HG02938 (cell line): ENCODE results near the gene EIF4E.
A peak's percentile ranks its signal among the peaks of the same experiment; 100 is the strongest.

Experiments
- ATAC-seq: cut with Tn5 transposase; IDR thresholded peaks from one replicate; pipeline ENCODE4 v1.9.1; 2021; ENCODE audit warnings: mild to moderate bottlenecking, moderate library complexity; ENCODE audit not compliant: unreplicated experiment

Gene EIF4E, protein sequence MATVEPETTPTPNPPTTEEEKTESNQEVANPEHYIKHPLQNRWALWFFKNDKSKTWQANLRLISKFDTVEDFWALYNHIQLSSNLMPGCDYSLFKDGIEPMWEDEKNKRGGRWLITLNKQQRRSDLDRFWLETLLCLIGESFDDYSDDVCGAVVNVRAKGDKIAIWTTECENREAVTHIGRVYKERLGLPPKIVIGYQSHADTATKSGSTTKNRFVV

GRCh38 chr4:98928505-98929340 is at the start of gene EIF4E:
Gene EIF4E, minus strand, starts transcription at chr4:98929133. Its CDS starts 21 bp downstream, at chr4:98929112.
- ATAC-seq = peak; percentile 61

DNA sequence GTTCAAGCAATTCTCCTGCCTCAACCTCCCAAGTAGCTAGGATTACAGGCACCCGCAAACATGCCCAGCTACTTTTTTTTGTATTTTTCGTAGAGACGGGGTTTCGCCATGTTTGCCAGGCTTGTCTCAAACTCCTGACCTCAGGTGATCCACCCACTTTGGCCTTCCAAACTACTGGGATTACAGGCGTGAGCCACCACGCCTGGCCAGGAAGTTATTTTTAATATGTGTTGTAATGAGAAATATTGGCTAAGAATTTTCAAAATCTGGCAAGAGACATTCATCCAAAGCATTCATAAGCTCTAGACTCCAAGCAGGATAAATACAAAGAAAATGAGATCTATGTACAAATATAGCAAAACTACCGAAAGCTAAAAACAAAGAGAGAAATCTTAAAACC is 48.6 kb upstream of the EIF4E start:
- ATAC-seq = no peak

GRCh38 chr4:98976716-98977115 is 47.8 kb upstream of the EIF4E start:
- ATAC-seq = no peak

- ATAC-seq = no peak
These were observed 41.2 kb upstream of the EIF4E start for GRCh38 chr4:98969878-98970785.

DNA sequence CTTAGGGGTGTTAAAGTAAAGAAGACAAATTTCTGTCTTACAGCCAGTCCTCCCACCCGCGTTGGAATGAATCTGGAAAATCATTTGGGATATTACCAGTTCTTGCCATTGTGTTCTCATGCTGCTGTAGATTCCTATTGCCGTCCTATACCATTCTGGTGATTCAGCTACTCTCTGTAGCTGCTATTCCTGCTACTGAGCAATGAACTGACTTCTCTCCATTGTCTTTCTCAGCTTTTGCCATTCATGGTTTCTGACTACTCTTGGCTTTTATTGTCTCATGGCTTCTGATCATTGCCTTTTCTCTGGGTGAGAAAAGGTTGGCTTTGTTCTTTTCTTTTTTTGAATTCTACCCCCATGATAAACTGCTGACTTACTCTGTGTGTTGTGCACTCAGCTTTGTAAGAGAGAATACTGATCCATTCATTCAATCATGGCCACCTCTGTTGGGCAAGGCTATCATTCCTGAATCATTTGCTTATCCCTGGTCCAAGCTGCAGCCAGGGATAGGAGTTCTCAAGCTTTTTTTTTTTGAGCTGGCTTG is 38.9 kb upstream of the EIF4E start:
- ATAC-seq = no peak

DNA sequence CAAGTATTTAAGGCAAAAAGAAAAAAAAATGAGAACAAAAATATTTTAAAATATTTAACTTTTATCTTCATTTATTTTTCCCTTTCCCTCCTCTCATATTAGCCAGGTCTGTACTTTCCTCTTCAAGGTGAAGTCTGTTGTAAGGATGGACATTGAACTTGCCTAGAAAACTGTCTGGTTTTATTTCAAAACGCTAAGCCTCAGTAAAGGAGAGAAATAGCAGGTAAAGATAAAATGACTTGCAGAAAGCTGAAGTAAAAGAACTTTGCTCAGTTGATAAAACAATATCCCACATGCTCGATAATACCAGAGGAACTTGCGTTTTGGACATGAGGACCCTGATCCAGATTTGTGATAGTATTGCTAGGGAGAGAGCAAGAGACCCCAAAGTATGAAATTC is 38.0 kb upstream of the EIF4E start:
- ATAC-seq = no peak

DNA sequence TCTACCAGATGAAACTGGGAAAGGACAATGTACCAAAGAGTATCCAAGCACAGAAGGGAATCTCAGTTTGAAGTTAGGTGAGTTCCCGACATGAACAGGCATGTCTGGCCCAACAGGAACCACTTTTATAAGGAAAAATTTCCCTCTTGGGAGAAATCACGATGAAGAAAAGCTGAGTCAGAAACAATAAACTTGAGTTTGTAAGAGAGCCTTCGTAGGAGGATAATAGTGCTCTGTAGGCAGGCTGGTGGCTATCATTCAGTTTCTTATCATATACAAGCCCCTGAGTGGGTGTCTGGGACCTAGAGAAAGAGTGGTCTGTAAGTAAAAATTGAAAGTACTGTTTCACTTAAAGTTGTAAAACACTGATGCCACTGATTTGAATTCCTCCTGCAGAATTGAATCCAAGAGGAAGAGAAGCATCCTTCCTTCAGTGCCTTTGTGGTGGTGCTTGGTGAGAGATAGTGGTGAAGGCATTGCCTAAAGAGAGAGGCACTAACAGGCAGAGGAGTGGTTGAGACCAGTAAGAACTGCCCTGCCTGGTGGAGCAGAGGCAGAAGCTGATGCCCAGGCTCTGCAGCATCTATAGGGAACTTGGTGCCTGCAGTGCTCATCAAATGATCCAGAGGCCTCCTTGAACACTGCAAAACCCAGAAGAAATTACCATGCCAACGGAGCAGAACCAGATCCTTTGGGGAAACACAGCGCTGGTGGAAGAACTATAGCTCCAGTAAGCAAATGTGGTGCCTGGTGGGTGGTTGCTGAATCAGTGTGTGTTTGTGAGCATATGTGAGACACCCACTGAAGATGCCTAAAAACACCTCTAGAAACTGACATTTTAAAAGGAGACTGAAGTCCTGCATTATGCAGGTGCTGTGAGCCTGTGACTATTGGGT is 34.9 kb upstream of the EIF4E start:
- no peak for ATAC-seq

DNA sequence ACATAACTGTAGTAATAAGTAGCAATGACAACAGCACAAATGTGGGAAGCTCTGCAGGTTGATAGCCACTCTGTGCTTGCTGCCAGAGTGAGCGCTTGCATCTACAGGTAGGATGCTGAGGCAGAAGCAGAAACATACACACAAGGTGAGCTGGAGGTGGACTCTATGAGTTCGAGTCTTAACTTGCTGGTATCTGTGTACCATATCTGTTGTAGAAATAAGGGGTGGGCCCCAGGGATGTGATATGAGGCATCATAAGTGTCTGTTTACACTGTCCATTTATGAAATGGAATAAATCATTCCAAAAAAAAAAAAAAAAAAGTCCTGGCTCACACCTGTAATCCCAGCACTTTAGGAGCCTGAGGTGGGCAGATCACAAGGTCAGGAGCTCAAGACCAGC is 32.8 kb upstream of the EIF4E start:
- no peak for ATAC-seq

GRCh38 chr4:98959411-98959810 is 30.5 kb upstream of the EIF4E start:
- ATAC-seq = no peak

GRCh38 chr4:98958065-98958464 is 29.1 kb upstream of the EIF4E start:
- ATAC-seq = no peak

- ATAC-seq = no peak
These were observed 26.3 kb upstream of the EIF4E start for GRCh38 chr4:98955229-98955628.

DNA sequence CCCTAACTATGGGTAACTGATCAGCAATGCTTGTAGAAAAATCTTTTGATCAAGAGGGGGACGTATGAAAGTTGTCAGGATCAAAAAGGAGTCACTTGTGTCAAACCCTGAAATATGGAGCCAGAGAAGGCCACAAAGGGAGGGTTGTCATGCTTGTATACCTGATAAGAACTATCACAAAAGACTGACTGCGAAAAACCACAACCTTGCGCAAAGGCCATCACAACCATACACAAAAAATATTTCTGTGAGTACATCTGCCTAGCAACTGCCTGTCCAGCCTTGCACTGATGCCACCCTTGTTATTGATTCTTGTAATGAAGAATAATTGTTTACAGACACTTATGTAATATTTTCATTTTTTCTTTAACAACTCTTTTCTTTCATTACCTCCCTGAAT is 22.8 kb upstream of the EIF4E start:
- no peak for ATAC-seq

DNA sequence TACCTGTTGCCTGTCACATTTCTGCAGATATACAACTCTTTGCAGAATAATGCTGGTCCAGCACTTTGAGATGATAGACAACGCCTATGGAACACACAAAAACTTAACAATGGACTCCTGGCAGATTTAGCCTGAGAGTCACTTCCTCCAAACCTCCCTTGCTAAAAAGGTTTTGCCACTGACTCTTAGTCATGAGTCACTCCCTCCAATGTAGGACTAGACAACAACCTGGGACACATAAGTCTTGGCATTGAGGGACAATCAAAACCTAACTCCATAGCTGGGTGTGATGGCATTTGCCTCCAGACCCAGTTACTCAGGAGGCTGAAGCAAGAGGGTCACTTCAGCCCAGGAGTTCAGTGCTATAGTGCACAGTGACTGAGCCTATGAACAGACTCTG is 22.0 kb upstream of the EIF4E start:
- no peak for ATAC-seq

DNA sequence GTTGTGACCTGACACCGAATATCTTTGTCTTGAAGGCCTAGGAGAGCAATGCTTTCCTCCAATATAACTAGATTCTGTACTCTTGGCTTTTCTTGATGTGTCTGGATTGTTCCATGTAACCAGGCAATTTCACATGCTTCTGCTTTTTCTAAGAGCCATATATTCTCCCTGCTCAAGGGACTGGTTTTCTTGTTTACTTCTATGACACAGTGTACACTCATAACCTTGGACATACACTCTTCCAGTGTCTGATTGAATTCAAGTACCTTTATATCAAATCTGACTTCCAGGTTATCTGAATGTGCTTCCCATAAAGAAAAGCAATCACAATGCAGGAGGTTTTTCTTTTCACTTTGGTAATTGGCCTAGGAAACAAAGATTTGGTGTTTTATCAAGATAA is 17.4 kb upstream of the EIF4E start:
- no peak for ATAC-seq

DNA sequence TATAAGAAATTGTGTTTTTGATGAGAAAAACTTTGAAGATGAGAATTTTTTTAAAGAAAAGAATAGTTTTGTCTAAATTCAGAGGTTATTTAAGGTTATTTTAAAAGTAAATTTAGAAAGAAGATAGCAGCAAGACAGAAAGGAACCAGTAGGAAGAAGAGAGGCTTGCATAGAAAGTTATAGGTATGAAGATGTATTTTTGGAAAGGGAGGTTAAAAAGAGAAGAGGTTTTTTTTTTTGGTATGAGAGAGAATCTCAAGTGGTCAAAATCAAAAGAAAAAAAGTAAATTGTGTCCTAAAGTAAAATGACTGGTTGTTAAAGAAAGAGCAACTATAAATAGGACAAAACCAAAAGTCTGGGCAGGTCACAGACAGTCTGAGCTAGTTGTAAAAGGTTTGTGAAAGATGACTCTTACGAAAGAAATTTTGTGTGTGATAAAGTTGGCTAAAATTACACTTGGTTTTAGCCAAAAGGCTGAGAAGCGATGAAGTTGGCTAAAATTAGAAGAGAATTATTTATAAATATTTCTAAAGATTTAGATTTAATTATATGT is 16.4 kb upstream of the EIF4E start:
- peak; percentile 56 for ATAC-seq

DNA sequence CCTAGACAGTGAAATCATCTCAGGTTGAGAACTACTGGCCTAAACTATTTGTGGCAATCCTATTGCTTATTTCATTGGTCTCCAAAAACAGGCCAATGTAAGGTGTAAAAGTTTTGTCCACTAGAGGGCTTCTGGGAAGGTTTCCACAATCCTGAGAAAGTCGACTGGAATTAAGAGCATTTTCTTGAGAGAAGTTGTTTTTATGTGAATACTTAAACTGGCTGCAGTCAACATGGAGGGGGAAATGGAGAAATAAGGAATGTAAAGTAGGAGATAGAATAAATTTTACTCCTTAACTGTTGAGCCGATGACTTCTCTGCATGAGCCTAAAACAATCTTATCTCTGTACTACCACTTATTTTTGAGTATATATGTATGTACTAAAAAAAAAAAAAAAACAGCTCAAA is 11.0 kb upstream of the EIF4E start:
- ATAC-seq = peak; percentile 44

DNA sequence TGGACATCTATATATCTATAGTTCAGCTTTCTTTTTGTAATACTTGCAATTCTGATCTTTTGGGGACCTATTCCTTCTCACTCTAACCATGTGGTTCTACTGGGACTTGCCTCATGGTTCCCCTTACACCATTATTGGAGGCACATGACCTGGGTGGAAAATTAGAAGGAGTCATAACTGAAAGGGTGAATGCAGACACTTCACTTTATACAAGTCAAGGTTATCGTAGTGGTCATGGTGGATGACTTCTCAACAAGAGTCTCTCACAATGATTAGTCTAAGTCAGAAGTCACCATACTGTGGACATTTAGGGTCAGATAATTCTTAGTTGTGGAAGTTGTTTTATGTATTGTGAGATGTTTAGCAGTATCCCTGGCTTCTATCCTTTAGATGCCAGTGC is 10.5 kb upstream of the EIF4E start:
- ATAC-seq = peak; percentile 62

DNA sequence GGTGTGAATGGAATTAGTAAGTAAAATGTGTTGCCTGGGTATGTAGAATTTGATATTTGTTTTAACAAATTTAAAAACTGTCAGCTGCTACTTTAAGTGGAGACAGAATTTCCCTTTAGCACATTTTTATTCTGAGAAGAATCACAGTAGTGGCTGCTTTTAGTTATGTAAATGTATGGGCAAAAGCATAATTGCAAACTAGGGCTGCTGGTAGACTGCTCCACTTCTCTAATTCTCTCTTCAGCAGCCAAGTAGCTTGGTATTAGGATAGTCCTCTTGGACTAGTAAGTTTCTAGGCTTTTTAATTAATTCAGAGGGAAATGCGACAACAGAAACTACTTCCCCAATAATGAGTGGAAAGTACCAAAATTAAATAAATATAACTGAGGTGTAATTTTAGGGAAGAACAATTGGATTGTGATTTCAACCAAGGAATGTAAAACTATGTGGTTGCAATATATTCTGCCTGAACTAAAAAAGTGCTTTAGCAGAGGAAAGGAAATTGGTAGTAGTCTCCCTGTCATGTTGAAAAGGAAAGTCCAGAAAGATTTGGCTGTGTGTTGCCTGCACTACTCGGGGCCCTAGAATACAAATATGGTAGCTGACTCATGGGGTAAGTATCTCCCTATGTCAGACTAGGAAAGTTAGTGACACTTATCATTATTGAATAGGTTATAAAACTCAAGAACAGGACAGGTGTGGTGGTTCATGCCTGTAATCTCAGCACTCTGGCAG is 9.2 kb upstream of the EIF4E start:
- ATAC-seq = no peak

- no peak for ATAC-seq
These were observed 6.7 kb upstream of the EIF4E start for GRCh38 chr4:98935633-98936032.
